ENCODE results near the gene TMCC1.
A peak's percentile ranks its signal among the peaks of the same experiment; 100 is the strongest.

Gene TMCC1

GRCh38 chr3:129890125-129890524, 3.4 kb downstream of the TMCC1 start:
- Histone ChIP-seq H2AK5ac (ENCODE audit: low read length, severe bottlenecking) (no peak overlapping the region), H3K27ac (ENCODE audit: low read length, poor library complexity, severe bottlenecking) (no peak overlapping the region), H2AFZ (ENCODE audit: low read depth, low read length) (no peak overlapping the region), H3K4ac (ENCODE audit: low read depth in 1 of 2, low read length in 2 of 2) (no peak overlapping the region), H3K4me2 (ENCODE audit: low read length, poor library complexity, severe bottlenecking) (no peak overlapping the region), H3K9ac (ENCODE audit: low read length) (no peak overlapping the region), H3K18ac (ENCODE audit: low read depth in 1 of 2, low read length in 2 of 2) (no peak overlapping the region), H2BK12ac (ENCODE audit: low read length in 2 of 2) (no peak overlapping the region), H3K4me1 (ENCODE audit: control insufficient read depth, insufficient read depth, low read depth, low read length) (peaks cover 9% of the 10 kb centered on the region), H3K23ac (ENCODE audit: low read length in 2 of 2) (no peak overlapping the region), H3K9me3 (ENCODE audit: control insufficient read depth, low read length) (no peaks in the 10 kb centered on the region), H2BK5ac (ENCODE audit: low read depth, low read length, poor library complexity, severe bottlenecking) (no peak overlapping the region), H3K79me1 (replicated peaks; ENCODE audit: low read length, poor library complexity, severe bottlenecking) (peaks cover 18% of the 10 kb centered on the region), H4K8ac (ENCODE audit: low read length) (no peak overlapping the region), H3K14ac (ENCODE audit: low read length in 2 of 2) (no peak overlapping the region), H2BK120ac (ENCODE audit: low read depth, low read length) (no peak overlapping the region), H2BK15ac (ENCODE audit: low read depth, poor library complexity, severe bottlenecking) (no peak overlapping the region), H3K27me3 (ENCODE audit: control insufficient read depth in 1 of 2, insufficient read depth in 1 of 2, low read length in 2 of 2) (no peaks in the 10 kb centered on the region), H3K36me3 (ENCODE audit: control insufficient read depth in 1 of 2, insufficient read depth in 2 of 2, low read depth in 1 of 2, low read length in 2 of 2) (peaks cover 0 to 7% of the 10 kb centered on the region in 2 experiments), H4K91ac (ENCODE audit: low read length) (no peak overlapping the region), H3K4me3 (ENCODE audit: insufficient read depth in 1 of 2, low read depth in 1 of 2, low read length in 2 of 2) (no peak overlapping the region)
- WGBS, result 83% methylated on average over 1 of the region's 2 CpGs
- DNase-seq, result no peak

GRCh38 chr3:129888771-129889170, 4.7 kb downstream of the TMCC1 start:
- 7% methylated on average over 5 of the region's 5 CpGs for WGBS
- Histone ChIP-seq H2AFZ (ENCODE audit: low read depth, low read length) (no peak overlapping the region), H3K27me3 (ENCODE audit: control insufficient read depth in 1 of 2, insufficient read depth in 1 of 2, low read length in 2 of 2) (no peaks in the 10 kb centered on the region), H4K8ac (ENCODE audit: low read length) (no peak overlapping the region), H3K4me1 (ENCODE audit: control insufficient read depth, insufficient read depth, low read depth, low read length) (peaks cover 6% of the 10 kb centered on the region), H3K4ac (ENCODE audit: low read depth in 1 of 2, low read length in 2 of 2) (no peak overlapping the region), H2AK5ac (ENCODE audit: low read length, severe bottlenecking) (no peak overlapping the region), H2BK5ac (ENCODE audit: low read depth, low read length, poor library complexity, severe bottlenecking) (no peak overlapping the region), H3K9ac (ENCODE audit: low read length) (no peak overlapping the region), H3K14ac (ENCODE audit: low read length in 2 of 2) (no peak overlapping the region), H4K91ac (ENCODE audit: low read length) (no peak overlapping the region), H3K4me3 (ENCODE audit: insufficient read depth in 1 of 2, low read depth in 1 of 2, low read length in 2 of 2) (no peak overlapping the region), H2BK12ac (ENCODE audit: low read length in 2 of 2) (no peak overlapping the region), H2BK15ac (ENCODE audit: low read depth, poor library complexity, severe bottlenecking) (no peak overlapping the region), H3K36me3 (ENCODE audit: control insufficient read depth in 1 of 2, insufficient read depth in 2 of 2, low read depth in 1 of 2, low read length in 2 of 2) (peaks cover 0 to 7% of the 10 kb centered on the region in 2 experiments), H3K18ac (ENCODE audit: low read depth in 1 of 2, low read length in 2 of 2) (peak overlapping the region in 1 of 2 experiments; percentile 1), H3K4me2 (ENCODE audit: low read length, poor library complexity, severe bottlenecking) (no peak overlapping the region), H3K9me3 (ENCODE audit: control insufficient read depth, low read length) (no peaks in the 10 kb centered on the region), H2BK120ac (ENCODE audit: low read depth, low read length) (no peak overlapping the region), H3K79me1 (replicated peaks; ENCODE audit: low read length, poor library complexity, severe bottlenecking) (peaks cover 16% of the 10 kb centered on the region), H3K27ac (ENCODE audit: low read length, poor library complexity, severe bottlenecking) (peak overlapping the region; percentile 53), H3K23ac (ENCODE audit: low read length in 2 of 2) (no peak overlapping the region)
- peak; percentile 91 for DNase-seq

GRCh38 chr3:129881261-129881660, 12.2 kb downstream of the TMCC1 start:
- Histone ChIP-seq H3K14ac (ENCODE audit: low read length in 2 of 2) (no peak overlapping the region), H3K79me1 (replicated peaks; ENCODE audit: low read length, poor library complexity, severe bottlenecking) (peaks cover 26% of the 10 kb centered on the region), H2BK120ac (ENCODE audit: low read depth, low read length) (no peak overlapping the region), H2AFZ (ENCODE audit: low read depth, low read length) (no peak overlapping the region), H4K8ac (ENCODE audit: low read length) (no peak overlapping the region), H3K4me3 (ENCODE audit: insufficient read depth in 1 of 2, low read depth in 1 of 2, low read length in 2 of 2) (no peak overlapping the region), H2BK15ac (ENCODE audit: low read depth, poor library complexity, severe bottlenecking) (no peak overlapping the region), H3K4ac (ENCODE audit: low read depth in 1 of 2, low read length in 2 of 2) (no peak overlapping the region), H3K36me3 (ENCODE audit: control insufficient read depth in 1 of 2, insufficient read depth in 2 of 2, low read depth in 1 of 2, low read length in 2 of 2) (peaks cover 3 to 32% of the 10 kb centered on the region in 2 experiments), H3K27ac (ENCODE audit: low read length, poor library complexity, severe bottlenecking) (no peak overlapping the region), H3K9me3 (ENCODE audit: control insufficient read depth, low read length) (no peaks in the 10 kb centered on the region), H2BK5ac (ENCODE audit: low read depth, low read length, poor library complexity, severe bottlenecking) (no peak overlapping the region), H2AK5ac (ENCODE audit: low read length, severe bottlenecking) (no peak overlapping the region), H2BK12ac (ENCODE audit: low read length in 2 of 2) (no peak overlapping the region), H3K4me1 (ENCODE audit: control insufficient read depth, insufficient read depth, low read depth, low read length) (no peaks in the 10 kb centered on the region), H4K91ac (ENCODE audit: low read length) (no peak overlapping the region), H3K9ac (ENCODE audit: low read length) (no peak overlapping the region), H3K27me3 (ENCODE audit: control insufficient read depth in 1 of 2, insufficient read depth in 1 of 2, low read length in 2 of 2) (no peaks in the 10 kb centered on the region), H3K23ac (ENCODE audit: low read length in 2 of 2) (no peak overlapping the region), H3K18ac (ENCODE audit: low read depth in 1 of 2, low read length in 2 of 2) (no peak overlapping the region), H3K4me2 (ENCODE audit: low read length, poor library complexity, severe bottlenecking) (no peak overlapping the region)
- DNase-seq, result no peak
- WGBS, result 80% methylated on average over 1 of the region's 2 CpGs

- DNase-seq, result no peak
- WGBS, result 85% methylated on average over 1 of the region's 1 CpG
- no peak overlapping the region for H2BK15ac ChIP-seq (ENCODE audit: low read depth, poor library complexity, severe bottlenecking)
- no peak overlapping the region for H2AFZ ChIP-seq (ENCODE audit: low read depth, low read length)
- no peak overlapping the region for H4K8ac ChIP-seq (ENCODE audit: low read length)
- no peaks in the 10 kb centered on the region for H3K4me1 ChIP-seq (ENCODE audit: control insufficient read depth, insufficient read depth, low read depth, low read length)
- H2BK12ac ChIP-seq (ENCODE audit: low read length in 2 of 2), result no peak overlapping the region
- no peak overlapping the region for H3K23ac ChIP-seq (ENCODE audit: low read length in 2 of 2)
- H3K9ac ChIP-seq (ENCODE audit: low read length), result no peak overlapping the region
- peaks cover 31% of the 10 kb centered on the region for H3K79me1 ChIP-seq (replicated peaks; ENCODE audit: low read length, poor library complexity, severe bottlenecking)
- H3K27me3 ChIP-seq (ENCODE audit: control insufficient read depth in 1 of 2, insufficient read depth in 1 of 2, low read length in 2 of 2), result no peaks in the 10 kb centered on the region
- H2BK120ac ChIP-seq (ENCODE audit: low read depth, low read length), result no peak overlapping the region
- H3K4me2 ChIP-seq (ENCODE audit: low read length, poor library complexity, severe bottlenecking), result no peak overlapping the region
- no peak overlapping the region for H2AK5ac ChIP-seq (ENCODE audit: low read length, severe bottlenecking)
- no peaks in the 10 kb centered on the region for H3K9me3 ChIP-seq (ENCODE audit: control insufficient read depth, low read length)
- no peak overlapping the region for H4K91ac ChIP-seq (ENCODE audit: low read length)
- H3K36me3 ChIP-seq (ENCODE audit: control insufficient read depth in 1 of 2, insufficient read depth in 2 of 2, low read depth in 1 of 2, low read length in 2 of 2), result peaks cover 8 to 45% of the 10 kb centered on the region in 2 experiments
- no peak overlapping the region for H3K4me3 ChIP-seq (ENCODE audit: insufficient read depth in 1 of 2, low read depth in 1 of 2, low read length in 2 of 2)
- H2BK5ac ChIP-seq (ENCODE audit: low read depth, low read length, poor library complexity, severe bottlenecking), result no peak overlapping the region
- no peak overlapping the region for H3K18ac ChIP-seq (ENCODE audit: low read depth in 1 of 2, low read length in 2 of 2)
- no peak overlapping the region for H3K14ac ChIP-seq (ENCODE audit: low read length in 2 of 2)
- no peak overlapping the region for H3K27ac ChIP-seq (ENCODE audit: low read length, poor library complexity, severe bottlenecking)
- H3K4ac ChIP-seq (ENCODE audit: low read depth in 1 of 2, low read length in 2 of 2), result no peak overlapping the region
Observed at GRCh38 chr3:129878355-129878754, 15.2 kb downstream of the TMCC1 start.
